NCI-H146 treated with DMSO at 0.1 percent for 48 hours (cell line): Measurements from ENCODE around the gene GCKR.

Experiments used
- DNase-seq: peaks from one replicate; lab custom pipeline; 2025; ENCODE audit not compliant: unreplicated experiment; lab: John Stamatoyannopoulos, UW

Gene GCKR

GRCh38 chr2:27496357-27497287 is at the start of gene GCKR:
Gene GCKR (plus strand): TSS chr2:27496839. CDS start chr2:27496905, 66 bp downstream.
- no peak for DNase-seq

GRCh38 chr2:27448381-27448780 is 48.3 kb upstream of the GCKR start:
- peak; percentile 80 for DNase-seq

GRCh38 chr2:27451095-27451494 is 45.5 kb upstream of the GCKR start:
- no peak for DNase-seq

- no peak for DNase-seq
Observed at GRCh38 chr2:27453968-27454367, 42.7 kb upstream of the GCKR start.

- no peak for DNase-seq
Observed at GRCh38 chr2:27461118-27461517, 35.5 kb upstream of the GCKR start.

- no peak for DNase-seq
Observed at GRCh38 chr2:27464443-27464842, 32.2 kb upstream of the GCKR start.

- no peak for DNase-seq
Observed at GRCh38 chr2:27471961-27472360, 24.7 kb upstream of the GCKR start.

GRCh38 chr2:27485496-27485895 is 11.1 kb upstream of the GCKR start:
- no peak for DNase-seq

GRCh38 chr2:27489118-27489497 is 7.5 kb upstream of the GCKR start:
- DNase-seq = peak; percentile 47

GRCh38 chr2:27489498-27490397 is 6.9 kb upstream of the GCKR start, which contains the start of gene IFT172:
Gene IFT172 (minus strand): TSS chr2:27489743. CDS start chr2:27489653, 90 bp downstream.
- peak; percentile 99 for DNase-seq

GRCh38 chr2:27492557-27492956 is 4.1 kb upstream of the GCKR start:
- no peak for DNase-seq

- no peak for DNase-seq
Observed at GRCh38 chr2:27493948-27494283, 2.7 kb upstream of the GCKR start.

GRCh38 chr2:27494284-27494943 is 2.2 kb upstream of the GCKR start:
- no peak for DNase-seq

GRCh38 chr2:27494944-27495554 is 1.6 kb upstream of the GCKR start, which contains the start of gene FNDC4:
Gene FNDC4 (minus strand): TSS chr2:27495200. CDS start chr2:27494679, 521 bp downstream.
- DNase-seq = no peak

- DNase-seq = no peak
Observed at GRCh38 chr2:27495840-27496356, 741 bp upstream of the GCKR start.

GRCh38 chr2:27497288-27497627 is 619 bp downstream of the GCKR start:
- no peak for DNase-seq

GRCh38 chr2:27498975-27499374 is 2.3 kb downstream of the GCKR start:
- no peak for DNase-seq

GRCh38 chr2:27501042-27501441 is 4.4 kb downstream of the GCKR start:
- no peak for DNase-seq

- no peak for DNase-seq
Observed at GRCh38 chr2:27502142-27502541, 5.5 kb downstream of the GCKR start.

GRCh38 chr2:27506587-27506986 is 9.9 kb downstream of the GCKR start:
- DNase-seq = no peak

- DNase-seq = no peak
Observed at GRCh38 chr2:27507293-27507692, 10.7 kb downstream of the GCKR start.
